Prostate gland (tissue), 2 donors: Measurements from ENCODE around the gene TASP1. TPM values are rescaled to one million over a fixed set of nuclear protein-coding genes. Genes with fewer than 3 reads are reported as not detected.

Source experiments
- DNase-seq: peaks from one replicate; pipeline ENCODE4 v3.0.0-alpha.2; 2019; ENCODE audit warnings: low spot score
- H3K27ac ChIP-seq, 2 donors: fragments of 200-600 bp; sonication (generic); 2 replicates each; pipeline ENCODE4 v1.5.1; 2017 to 2019
- H3K27me3 ChIP-seq: fragments of 200-600 bp; sonication (generic); replicated peaks from 2 replicates; pipeline ENCODE4 v1.5.1; 2019; ENCODE audit not compliant: insufficient read depth
- H3K36me3 ChIP-seq, 2 donors: fragments of 200-600 bp; sonication (generic); 1 replicate in 1 of 2; 2 replicates in 1 of 2; pipeline versions ENCODE4 v1.5.1 to v1.8.1; 2017 to 2019
- H3K4me1 ChIP-seq: fragments of 200-600 bp; sonication (generic); replicated peaks from 2 replicates; pipeline ENCODE4 v1.5.1; 2019
- H3K4me3 ChIP-seq, 2 donors: fragments of 200-600 bp; sonication (generic); 2 replicates each; pipeline ENCODE4 v1.5.1; 2017 to 2019
- H3K9me3 ChIP-seq: fragments of 200-600 bp; sonication (generic); 2 replicates; pipeline ENCODE4 v1.5.1; 2017
- CTCF ChIP-seq, 4 experiments: fragments of 200-600 bp in 2 of 4; fragments of 450-650 bp in 2 of 4; sonication (generic) in 2 of 4; IDR thresholded peaks; 1 replicate in 3 of 4; 2 replicates in 1 of 4; pipeline ENCODE4 v1.5.1; 2016 to 2019; ENCODE audit warnings: antibody characterized with exemption in 4 of 4, mild to moderate bottlenecking in 2 of 4, moderate library complexity in 2 of 4
- POLR2A ChIP-seq: fragments of 450-650 bp; IDR thresholded peaks from one replicate; pipeline ENCODE4 v1.6.1; 2016; ENCODE audit warnings: antibody characterized with exemption, mild to moderate bottlenecking
- POLR2AphosphoS5 ChIP-seq: sonication (generic); formaldehyde crosslinking; IDR thresholded peaks from one replicate; pipeline ENCODE4 v1.6.1; 2017; ENCODE audit warnings: antibody characterized with exemption
- WGBS: methylation state at CpG from one replicate; pipeline ENCODE4 v1.1.5; 2018; 5-methylcytosine and 5-hydroxymethylcytosine counted together
- intact Hi-C: fragments of 100-400 bp; cut with DNase I; formaldehyde crosslinking; loops from one replicate; pipeline ENCODE4 v1.14.2; 2022
- total RNA-seq, 2 donors: library from RNA; depleted of rRNA; stranded (reverse); fragments of >200 nt; gene quantifications; one replicate each; pipeline ENCODE4 v1.1.0, GENCODE V29; 2016

TASP1 gene
- total RNA-seq, 2 donors from 2014 or later, result 9.3 to 14.2 TPM

- Histone ChIP-seq H3K27me3 (no peaks in the 10 kb centered on the region), H3K4me1 (no peaks in the 10 kb centered on the region), H3K27ac (no peak overlapping the region), H3K4me3 (no peak overlapping the region), H3K9me3 (no peaks in the 10 kb centered on the region), H3K36me3 (no peaks in the 10 kb centered on the region)
- intact Hi-C loops, result no loop called here
- TF ChIP-seq CTCF (IDR thresholded peaks at IDR 0.05), result no peak
- no peak for TF ChIP-seq POLR2AphosphoS5
- no peak for TF ChIP-seq POLR2A
- DNase-seq, result no peak
These were observed 282.1 kb downstream of the TASP1 start for GRCh38 chr20:13356591-13356990.

GRCh38 chr20:13355941-13356486 is 282.7 kb downstream of the TASP1 start:
- no peak for DNase-seq
- H3K4me3 ChIP-seq, result no peak overlapping the region
- H3K4me1 ChIP-seq, result no peaks in the 10 kb centered on the region
- no peaks in the 10 kb centered on the region for H3K27me3 ChIP-seq
- TF ChIP-seq POLR2A (no peak), POLR2AphosphoS5 (no peak), CTCF (IDR thresholded peaks at IDR 0.05) (no peak)
- no peaks in the 10 kb centered on the region for H3K9me3 ChIP-seq
- intact Hi-C loops, result no loop called here
- H3K36me3 ChIP-seq, result no peaks in the 10 kb centered on the region
- no peak overlapping the region for H3K27ac ChIP-seq

- Histone ChIP-seq H3K4me3 (no peak overlapping the region), H3K36me3 (no peaks in the 10 kb centered on the region), H3K4me1 (no peaks in the 10 kb centered on the region), H3K27me3 (no peaks in the 10 kb centered on the region), H3K9me3 (no peaks in the 10 kb centered on the region), H3K27ac (no peak overlapping the region)
- TF ChIP-seq POLR2A (no peak), POLR2AphosphoS5 (no peak), CTCF (IDR thresholded peaks at IDR 0.05) (no peak)
- 46% methylated on average over 3 of the region's 3 CpGs for WGBS
- no peak for DNase-seq
- intact Hi-C loops, result no loop called here
These were observed 283.3 kb downstream of the TASP1 start for GRCh38 chr20:13355411-13355810.

- intact Hi-C loops, result no loop called here
- 97% methylated on average over 2 of the region's 2 CpGs for WGBS
- no peaks in the 10 kb centered on the region for H3K9me3 ChIP-seq
- DNase-seq, result no peak
- H3K27ac ChIP-seq, result no peak overlapping the region
- no peaks in the 10 kb centered on the region for H3K27me3 ChIP-seq
- no peak for TF ChIP-seq POLR2A
- TF ChIP-seq POLR2AphosphoS5, result no peak
- no peak for TF ChIP-seq CTCF (IDR thresholded peaks at IDR 0.05)
- H3K4me1 ChIP-seq, result no peaks in the 10 kb centered on the region
- H3K4me3 ChIP-seq, result no peak overlapping the region
- no peaks in the 10 kb centered on the region for H3K36me3 ChIP-seq
These were observed 285.3 kb downstream of the TASP1 start for GRCh38 chr20:13353261-13353945.

- WGBS, result 74% methylated on average over 4 of the region's 4 CpGs
- Histone ChIP-seq H3K36me3 (no peaks in the 10 kb centered on the region), H3K9me3 (no peaks in the 10 kb centered on the region), H3K27ac (no peak overlapping the region), H3K4me1 (no peaks in the 10 kb centered on the region), H3K4me3 (no peak overlapping the region), H3K27me3 (no peaks in the 10 kb centered on the region)
- DNase-seq, result no peak
- intact Hi-C loops, result no loop called here
- TF ChIP-seq POLR2AphosphoS5 (no peak), CTCF (IDR thresholded peaks at IDR 0.05) (no peak), POLR2A (no peak)
These were observed 289.5 kb downstream of the TASP1 start for GRCh38 chr20:13349235-13349604.
